Stimulated activated effector memory CD8-positive, alpha-beta T cell treated with anti-CD3 and anti-CD28 coated beads, Interleukin-12 subunit alpha, Interleukin-12 subunit beta, amount 100 ng/mL, for 72 hours (primary cell): ENCODE results near the gene EIF5A.
"Not testable (repeated sequence)": the region's sequence is repeated elsewhere in the genome, so short reads cannot be mapped to it uniquely, and the experiment has no call there.

ENCODE experiments used
- ATAC-seq: fragments of 150-1000 bp; cut with Tn5 transposase; 2 replicates; pipeline ENCODE4 v1.10.0; 2021
- DNase-seq, 2 donors: peaks; one replicate each; pipeline ENCODE4 v3.0.0; 2021 to 2022; ENCODE audit warnings: low spot score in 2 of 2
- H3K27ac Mint-ChIP-seq: one replicate; pipeline ENCODE4 v1.8.0; 2022; ENCODE audit warnings: mild to moderate bottlenecking, mixed read lengths
- H3K36me3 Mint-ChIP-seq: one replicate; pipeline ENCODE4 v1.8.0; 2022; ENCODE audit warnings: mild to moderate bottlenecking, mixed read lengths
- H3K4me1 Mint-ChIP-seq: one replicate; pipeline ENCODE4 v1.8.0; 2022; ENCODE audit warnings: mixed read lengths
- H3K4me3 Mint-ChIP-seq: one replicate; pipeline ENCODE4 v1.8.0; 2022; ENCODE audit warnings: mild to moderate bottlenecking, mixed read lengths
- H3K9me3 Mint-ChIP-seq: one replicate; pipeline ENCODE4 v1.8.0; 2022; ENCODE audit warnings: mixed read lengths

EIF5A gene

DNA sequence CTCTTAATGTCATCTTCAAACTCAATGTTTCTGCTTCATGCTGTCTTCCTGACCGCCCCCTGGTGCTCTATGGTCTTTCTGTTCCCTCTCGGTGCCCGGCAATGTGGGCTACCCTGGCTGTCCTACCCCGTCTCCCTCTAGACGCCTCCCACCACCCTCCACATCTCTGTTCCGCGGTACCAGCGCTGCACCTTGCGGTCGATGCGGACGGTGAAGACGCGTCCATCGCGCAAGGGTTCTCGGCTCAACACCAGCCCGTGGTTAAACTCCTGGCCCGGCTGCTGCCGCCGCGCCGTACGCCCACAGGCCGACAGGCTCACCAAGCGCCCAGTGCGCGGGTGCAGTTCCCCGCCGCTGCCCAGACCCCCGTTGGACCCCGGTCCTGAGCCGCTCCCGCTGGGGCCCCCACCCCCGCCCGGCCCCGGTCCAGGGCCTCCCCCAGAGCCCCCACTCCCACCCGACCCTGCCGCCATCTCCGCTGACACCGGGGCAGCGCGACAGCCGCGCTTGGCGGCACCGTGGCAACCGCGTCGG lies 21.5 kb downstream of the EIF5A start, which contains the start of gene NEURL4:
Gene NEURL4 (minus strand): TSS at position 496 of the 534 bp plus-strand sequence. CDS start 23 bp downstream, at position 473.
- no peaks in the 10 kb centered on the region for H3K9me3 Mint-ChIP-seq
- peaks cover 61% of the 10 kb centered on the region for H3K4me1 Mint-ChIP-seq
- H3K36me3 Mint-ChIP-seq = peaks cover 38% of the 10 kb centered on the region
- H3K4me3 Mint-ChIP-seq = peak within 1 kb of the TSS; percentile 88
- ATAC-seq = peak; percentile 39
- no peak for DNase-seq
- peak within 1 kb of the TSS; percentile 95 for H3K27ac Mint-ChIP-seq

GRCh38 chr17:7329374-7329996 lies 22.1 kb downstream of the EIF5A start:
- no peaks in the 10 kb centered on the region for H3K9me3 Mint-ChIP-seq
- peaks cover 56% of the 10 kb centered on the region for H3K4me1 Mint-ChIP-seq
- peak overlapping the region; percentile 95 for H3K27ac Mint-ChIP-seq
- ATAC-seq = peak; percentile 81
- peak; percentile 89 to 97 for DNase-seq
- peaks cover 33% of the 10 kb centered on the region for H3K36me3 Mint-ChIP-seq
- peak overlapping the region; percentile 88 for H3K4me3 Mint-ChIP-seq

GRCh38 chr17:7329997-7330637 lies 22.7 kb downstream of the EIF5A start:
- Mint-ChIP-seq H3K9me3 (no peaks in the 10 kb centered on the region), H3K27ac (peak overlapping the region; percentile 95), H3K4me3 (peak overlapping the region; percentile 88), H3K36me3 (peaks cover 27% of the 10 kb centered on the region), H3K4me1 (peaks cover 58% of the 10 kb centered on the region)
- ATAC-seq (peak; percentile 80), DNase-seq (peak; percentile 70 to 92)

- Mint-ChIP-seq H3K9me3 (no peaks in the 10 kb centered on the region), H3K4me3 (peak overlapping the region; percentile 88), H3K36me3 (peaks cover 22% of the 10 kb centered on the region), H3K4me1 (peaks cover 63% of the 10 kb centered on the region), H3K27ac (peak overlapping the region; percentile 95)
- ATAC-seq (no peak), DNase-seq (no peak)
Measured at GRCh38 chr17:7330638-7331015, 23.2 kb downstream of the EIF5A start.

DNA sequence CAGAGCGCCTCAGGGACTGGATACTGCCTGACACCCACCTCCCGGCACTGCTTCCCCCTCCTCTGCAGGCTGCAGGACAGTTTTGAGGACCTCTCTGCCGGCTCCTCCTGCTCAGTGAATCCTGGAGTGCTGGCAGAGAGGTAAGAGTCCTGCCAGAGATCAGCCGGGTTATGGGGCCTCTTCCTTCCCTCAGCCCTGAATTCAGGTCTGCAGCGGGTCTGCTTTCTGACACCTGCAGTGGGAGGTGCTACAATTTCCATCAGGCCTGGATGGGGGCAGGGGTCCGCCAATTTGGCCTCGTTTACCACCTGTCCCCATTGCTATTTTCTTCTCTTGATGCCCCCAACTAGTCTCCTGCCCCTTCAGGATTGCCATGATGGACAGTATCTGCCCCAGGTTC lies 24.7 kb downstream of the EIF5A start:
- Mint-ChIP-seq H3K4me3 (peak overlapping the region; percentile 28), H3K9me3 (no peaks in the 10 kb centered on the region), H3K36me3 (peaks cover 16% of the 10 kb centered on the region), H3K27ac (peak overlapping the region; percentile 66), H3K4me1 (peaks cover 68% of the 10 kb centered on the region)
- ATAC-seq = no peak
- no peak for DNase-seq

- DNase-seq, ATAC-seq, H3K9me3 Mint-ChIP-seq: not testable (repeated sequence)
- Mint-ChIP-seq H3K4me3 (peak overlapping the region; percentile 28), H3K27ac (peak overlapping the region; percentile 66), H3K4me1 (peaks cover 68% of the 10 kb centered on the region), H3K36me3 (peaks cover 20% of the 10 kb centered on the region)
Measured at GRCh38 chr17:7332600-7333069, 25.2 kb downstream of the EIF5A start.

DNA sequence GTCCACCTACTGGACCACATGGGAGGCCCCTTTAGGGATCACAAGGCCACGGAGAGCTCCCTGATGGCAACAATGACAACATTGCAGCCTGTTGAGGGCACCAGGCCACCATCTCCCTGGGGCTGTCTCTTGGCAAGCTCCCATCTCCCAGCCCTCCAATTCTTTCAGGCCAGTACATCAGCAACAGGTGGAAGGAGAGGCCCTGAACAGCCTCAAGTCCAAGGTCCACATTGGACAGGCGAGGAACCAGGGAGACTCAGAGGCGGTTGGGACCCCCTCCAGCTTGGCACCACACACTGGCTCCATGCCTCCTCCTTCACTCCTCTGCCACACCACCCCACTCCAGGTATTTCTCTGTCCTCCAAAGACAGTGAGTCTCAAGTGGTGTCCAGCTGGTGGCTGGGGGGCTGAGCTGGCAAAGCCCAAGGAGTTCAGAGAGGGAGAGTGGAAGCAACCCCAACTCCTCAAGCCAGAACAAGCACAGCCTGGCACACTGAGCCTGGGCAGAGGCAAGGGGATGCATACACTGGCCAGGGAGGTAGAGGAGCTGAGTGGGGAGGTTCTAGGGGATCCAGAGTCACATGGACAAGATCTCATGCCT lies 27.6 kb downstream of the EIF5A start:
- no peak for DNase-seq
- H3K4me1 Mint-ChIP-seq = peaks cover 67% of the 10 kb centered on the region
- ATAC-seq = no peak
- H3K27ac Mint-ChIP-seq = peak overlapping the region; percentile 96
- H3K4me3 Mint-ChIP-seq = peak overlapping the region; percentile 94
- H3K36me3 Mint-ChIP-seq = peaks cover 34% of the 10 kb centered on the region
- H3K9me3 Mint-ChIP-seq = no peaks in the 10 kb centered on the region

- H3K4me1 Mint-ChIP-seq = peaks cover 65% of the 10 kb centered on the region
- H3K4me3 Mint-ChIP-seq = peak overlapping the region; percentile 94
- peaks cover 39% of the 10 kb centered on the region for H3K36me3 Mint-ChIP-seq
- not testable (repeated sequence) for ATAC-seq, DNase-seq, H3K9me3 Mint-ChIP-seq
- H3K27ac Mint-ChIP-seq = peak overlapping the region; percentile 96
Measured at GRCh38 chr17:7335765-7336164, 28.3 kb downstream of the EIF5A start.

DNA sequence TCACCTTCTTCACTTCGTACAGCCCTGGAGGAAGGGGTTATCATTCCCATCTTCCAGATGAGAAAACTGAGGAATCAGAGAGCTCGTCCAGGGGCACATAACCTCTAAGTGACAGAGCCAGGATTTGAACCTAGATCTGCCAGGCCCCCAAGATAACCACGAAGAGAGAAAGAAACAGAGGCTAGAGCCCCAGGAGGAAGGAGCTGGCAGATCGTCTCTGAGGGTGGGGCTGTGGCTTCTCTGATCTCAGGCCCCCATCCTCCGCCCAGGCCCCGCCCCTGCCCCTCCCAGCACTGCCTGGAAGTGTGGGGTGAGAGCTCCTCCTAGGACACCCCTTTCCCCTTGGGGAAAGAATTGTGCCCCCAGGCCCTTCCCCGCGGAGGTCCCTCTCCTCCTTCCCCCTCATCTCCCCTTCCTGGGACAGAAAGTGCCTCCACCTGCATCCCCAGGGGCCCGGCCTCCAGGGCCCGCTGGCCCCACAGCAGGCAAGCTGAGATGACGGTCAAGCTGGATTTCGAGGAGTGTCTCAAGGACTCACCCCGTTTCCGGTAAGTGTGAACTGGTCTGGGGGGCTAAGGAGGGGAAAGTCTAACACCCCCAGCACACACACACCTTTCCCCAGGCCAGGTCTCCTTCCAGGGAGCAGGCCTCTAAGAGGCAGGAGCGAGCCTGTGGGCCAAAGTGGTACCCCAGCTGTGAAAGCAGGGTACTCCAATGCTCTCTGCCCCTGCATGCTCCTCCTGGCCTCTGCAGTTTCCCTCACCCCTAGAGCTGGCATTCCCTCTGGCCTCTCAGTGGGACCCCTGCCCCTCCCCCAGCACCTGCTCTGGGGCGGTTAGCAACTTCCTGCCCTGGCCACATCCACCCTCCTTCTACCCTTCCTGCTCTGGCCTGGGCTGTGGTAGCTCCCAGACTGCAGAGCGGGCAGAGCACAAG lies 29.1 kb downstream of the EIF5A start, which contains the start of gene ACAP1:
Gene ACAP1 (plus strand): TSS at position 290 of the 936 bp plus-strand sequence. CDS start 206 bp downstream, at position 496.
- no peaks in the 10 kb centered on the region for H3K9me3 Mint-ChIP-seq
- H3K36me3 Mint-ChIP-seq = peaks cover 47% of the 10 kb centered on the region
- ATAC-seq (peak; percentile 95), DNase-seq (peak; percentile 47 to 85)
- peak within 1 kb of the TSS; percentile 96 for H3K27ac Mint-ChIP-seq
- H3K4me3 Mint-ChIP-seq = peak within 1 kb of the TSS; percentile 94
- peaks cover 65% of the 10 kb centered on the region for H3K4me1 Mint-ChIP-seq

DNA sequence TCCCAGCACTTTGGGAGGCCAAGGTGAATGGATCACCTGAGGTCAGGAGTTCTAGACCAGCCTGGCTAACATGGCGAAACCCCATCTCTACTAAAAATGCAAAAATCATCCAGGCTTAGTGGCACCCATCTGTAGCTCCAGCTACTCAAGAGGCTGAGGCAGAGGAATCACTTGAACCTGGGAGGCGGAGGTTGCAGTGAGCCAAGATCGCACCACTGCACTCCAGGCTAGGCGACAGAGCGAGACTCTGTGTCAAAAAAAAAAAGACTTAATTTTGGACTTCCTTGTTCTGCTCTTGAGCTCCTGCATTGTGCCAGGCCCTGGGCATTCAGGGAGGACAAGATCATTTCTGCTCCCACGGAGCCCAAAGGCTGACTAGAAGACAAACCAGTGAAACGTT lies 30.2 kb downstream of the EIF5A start:
- ATAC-seq = not testable (repeated sequence)
- peaks cover 61% of the 10 kb centered on the region for H3K4me1 Mint-ChIP-seq

DNA sequence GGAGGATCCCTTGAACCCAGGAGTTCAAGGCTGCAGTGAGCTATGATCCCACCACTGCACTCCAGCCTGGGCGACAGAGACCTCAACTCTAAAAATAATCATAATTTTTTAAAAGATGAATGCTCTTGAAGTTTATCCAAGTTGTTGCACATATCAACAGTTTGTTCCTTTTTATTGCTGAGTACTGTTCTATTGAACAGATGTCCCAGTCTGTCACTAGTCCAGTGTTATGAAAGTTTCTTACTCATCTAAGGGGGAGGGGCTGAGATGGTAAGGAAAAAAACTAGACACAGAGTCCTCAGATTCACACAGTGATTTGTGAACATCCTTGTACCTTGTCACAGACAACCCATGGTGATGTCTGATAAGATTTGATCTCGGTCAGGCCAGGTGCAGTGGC lies 32.8 kb downstream of the EIF5A start:
- Mint-ChIP-seq H3K9me3 (no peaks in the 10 kb centered on the region), H3K4me1 (peaks cover 63% of the 10 kb centered on the region), H3K27ac (peak overlapping the region; percentile 36), H3K4me3 (peak overlapping the region; percentile 18), H3K36me3 (peaks cover 83% of the 10 kb centered on the region)
- ATAC-seq = no peak
- DNase-seq = no peak

More for the DNA sequence above, 30.2 kb downstream of the EIF5A start:
- H3K4me3 Mint-ChIP-seq = peak overlapping the region; percentile 94
- H3K9me3 Mint-ChIP-seq, DNase-seq: not testable (repeated sequence)
- peak overlapping the region; percentile 96 for H3K27ac Mint-ChIP-seq
- H3K36me3 Mint-ChIP-seq = peaks cover 57% of the 10 kb centered on the region

GRCh38 chr17:7341842-7342241 lies 34.4 kb downstream of the EIF5A start:
- H3K36me3 Mint-ChIP-seq = peaks cover 100% of the 10 kb centered on the region
- H3K4me3 Mint-ChIP-seq = no peak overlapping the region
- H3K9me3 Mint-ChIP-seq = no peaks in the 10 kb centered on the region
- DNase-seq (no peak), ATAC-seq (no peak)
- peak overlapping the region; percentile 36 for H3K27ac Mint-ChIP-seq
- H3K4me1 Mint-ChIP-seq = peaks cover 53% of the 10 kb centered on the region

- Mint-ChIP-seq H3K27ac (peak overlapping the region; percentile 60), H3K4me3 (no peak overlapping the region)
- ATAC-seq = no peak
Measured at GRCh38 chr17:7343250-7343649, 35.8 kb downstream of the EIF5A start.

GRCh38 chr17:7346761-7347614 lies 39.6 kb downstream of the EIF5A start:
- Mint-ChIP-seq H3K9me3 (no peaks in the 10 kb centered on the region), H3K27ac (peak overlapping the region; percentile 90), H3K36me3 (peaks cover 97% of the 10 kb centered on the region), H3K4me1 (peaks cover 61% of the 10 kb centered on the region), H3K4me3 (no peak overlapping the region)
- DNase-seq = no peak
- no peak for ATAC-seq

More at GRCh38 chr17:7343250-7343649, 35.8 kb downstream of the EIF5A start:
- Mint-ChIP-seq H3K36me3 (peaks cover 100% of the 10 kb centered on the region), H3K9me3 (no peaks in the 10 kb centered on the region), H3K4me1 (peaks cover 53% of the 10 kb centered on the region)
- DNase-seq = no peak
